Panc1 (cell line): Measurements from ENCODE around the gene CNGA1. TPM values are rescaled to one million over a fixed set of nuclear protein-coding genes. Genes with fewer than 3 reads are reported as not detected.

Source experiments
- ATAC-seq: fragments of 200-7000 bp; cut with Tn5 transposase; 2 replicates; pipeline ENCODE4 v1.9.1; 2020; ENCODE audit warnings: mild to moderate bottlenecking, moderate library complexity
- BruUV-seq: library from RNA; stranded (reverse); fragments of 400-500 nt; replicated peaks from 2 replicates; lab custom pipeline; 2021; lab: Mats Ljungman, UMichigan
- CTCF ChIA-PET: fragments of 300-600 bp; sonication (Branson Sonifier 250); formaldehyde crosslinking; loops from one replicate; lab custom pipeline; 2022; ENCODE audit warnings: antibody characterized with exemption; lab: Charles Lee
- POLR2A ChIA-PET: fragments of 300-600 bp; sonication (Branson Sonifier 250); formaldehyde crosslinking; loops from one replicate; lab custom pipeline; 2022; ENCODE audit warnings: antibody characterized with exemption; lab: Charles Lee
- DNase-seq: peaks from one replicate; pipeline ENCODE4 v3.0.0-alpha.2; 2010; ENCODE audit warnings: low read depth, low spot score
- H3K27ac ChIP-seq: 2 replicates; pipeline ENCODE4 v1.5.1; 2011; ENCODE audit warnings: mild to moderate bottlenecking, low read length, inconsistent platforms
- H3K27me3 ChIP-seq: fragments of 200-500 bp; sonication (Bioruptor generic); 2 replicates; pipeline ENCODE4 v1.6.0; 2014; ENCODE audit warnings: low read length, inconsistent platforms; ENCODE audit not compliant: control insufficient read depth, insufficient read depth
- H3K36me3 ChIP-seq: fragments of 200-500 bp; sonication (Bioruptor generic); 2 replicates; pipeline ENCODE4 v1.5.1; 2014; ENCODE audit warnings: inconsistent platforms, mild to moderate bottlenecking, low read length, moderate library complexity; ENCODE audit not compliant: control insufficient read depth, insufficient read depth
- H3K4me1 ChIP-seq: 2 replicates; pipeline ENCODE4 v1.5.1; 2011; ENCODE audit warnings: inconsistent platforms, mild to moderate bottlenecking, low read length, moderate library complexity; ENCODE audit not compliant: control insufficient read depth, insufficient read depth
- H3K4me3 ChIP-seq, 2 experiments: 2 replicates each; pipeline ENCODE4 v1.5.1; 2011 to 2012; ENCODE audit warnings: low read depth in 2 of 2, low read length in 2 of 2, mild to moderate bottlenecking in 2 of 2, inconsistent platforms in 1 of 2, moderate library complexity in 1 of 2
- H3K9me3 ChIP-seq: fragments of 200-500 bp; sonication (Bioruptor generic); 2 replicates; pipeline ENCODE4 v1.5.1; 2014; ENCODE audit warnings: low read depth, mild to moderate bottlenecking, inconsistent platforms, low read length, moderate library complexity; ENCODE audit not compliant: control insufficient read depth, insufficient read depth
- POLR2AphosphoS5 ChIP-seq: IDR thresholded peaks from 2 replicates; pipeline ENCODE4 v1.6.1; 2012; ENCODE audit warnings: mild to moderate bottlenecking, low read depth, low read length, moderate library complexity
- SIN3A ChIP-seq: IDR thresholded peaks from 2 replicates; pipeline ENCODE4 v1.6.1; 2012; ENCODE audit warnings: low read depth, mild to moderate bottlenecking, low read length, moderate library complexity, borderline replicate concordance; ENCODE audit not compliant: insufficient read depth
- TCF7L2 ChIP-seq: IDR thresholded peaks from 2 replicates; pipeline ENCODE4 v1.6.1; 2011; ENCODE audit warnings: mild to moderate bottlenecking, low read depth, low read length, inconsistent platforms
- in situ Hi-C: cut with HindIII; loops from 2 replicates; pipeline ENCODE4 v1.10.0; 2016; ENCODE audit warnings: low sequenced_read_pairs, low pct_unique_long_range_greater_than_20kb
- intact Hi-C: fragments of 100-400 bp; cut with micrococcal nuclease; formaldehyde crosslinking; loops from one replicate; pipeline ENCODE4 v1.10.0; 2022; ENCODE audit not compliant: unreplicated experiment
- total RNA-seq: library from RNA; stranded (reverse); gene quantifications from one replicate; pipeline ENCODE4 v1.2.1, GENCODE V29; 2021; ENCODE audit not compliant: unreplicated experiment
- TF ChIP-seq, protein P1 (sequence below): fragments of 450-650 bp; IDR thresholded peaks from 2 replicates; pipeline ENCODE4 v1.5.1; 2017; ENCODE audit warnings: mild to moderate bottlenecking
- TF ChIP-seq, protein P2 (sequence below), 2 experiments: IDR thresholded peaks; 2 replicates each; pipeline ENCODE4 v1.6.1; 2011 to 2012; ENCODE audit warnings: low read depth in 2 of 2, control low read depth in 1 of 2, low read length in 1 of 2, mild to moderate bottlenecking in 1 of 2, moderate library complexity in 1 of 2; ENCODE audit not compliant: insufficient read depth in 1 of 2

The CNGA1 gene
- total RNA-seq, 1 experiment from 2014 or later, result 0.23 TPM

DNA sequence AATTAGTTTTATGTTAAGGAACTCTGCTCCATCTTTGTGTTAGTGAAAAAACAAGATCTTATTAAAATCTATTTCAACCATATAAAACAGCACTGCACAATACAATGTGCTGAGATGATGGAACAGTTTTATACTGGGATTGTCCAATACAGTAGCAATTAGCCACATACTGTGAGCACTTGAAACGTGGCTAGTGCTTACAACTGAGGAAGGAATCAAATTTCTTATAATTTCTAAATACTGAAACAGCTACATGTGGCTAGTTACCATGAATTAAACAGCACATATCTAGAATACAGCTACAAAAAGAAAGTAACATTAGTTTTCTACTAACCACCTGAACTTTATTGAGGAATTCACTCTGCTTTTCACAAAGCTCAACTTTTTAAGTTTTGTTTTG is 116.8 kb downstream of the CNGA1 start:
- Histone ChIP-seq H3K36me3 (peaks cover 10% of the 10 kb centered on the region), H3K4me3 (no peak overlapping the region), H3K27ac (no peak overlapping the region), H3K4me1 (no peaks in the 10 kb centered on the region), H3K9me3 (no peaks in the 10 kb centered on the region), H3K27me3 (no peaks in the 10 kb centered on the region)
- ChIA-PET POLR2A (no interaction called here), CTCF (no interaction called here)
- in situ Hi-C loops (no loop called here), intact Hi-C loops (no loop called here)
- no peak for DNase-seq
- no TSS peak for BruUV-seq
- no peak for ATAC-seq
- no peak for TF ChIP-seq TCF7L2
- TF ChIP-seq, protein P1, sequence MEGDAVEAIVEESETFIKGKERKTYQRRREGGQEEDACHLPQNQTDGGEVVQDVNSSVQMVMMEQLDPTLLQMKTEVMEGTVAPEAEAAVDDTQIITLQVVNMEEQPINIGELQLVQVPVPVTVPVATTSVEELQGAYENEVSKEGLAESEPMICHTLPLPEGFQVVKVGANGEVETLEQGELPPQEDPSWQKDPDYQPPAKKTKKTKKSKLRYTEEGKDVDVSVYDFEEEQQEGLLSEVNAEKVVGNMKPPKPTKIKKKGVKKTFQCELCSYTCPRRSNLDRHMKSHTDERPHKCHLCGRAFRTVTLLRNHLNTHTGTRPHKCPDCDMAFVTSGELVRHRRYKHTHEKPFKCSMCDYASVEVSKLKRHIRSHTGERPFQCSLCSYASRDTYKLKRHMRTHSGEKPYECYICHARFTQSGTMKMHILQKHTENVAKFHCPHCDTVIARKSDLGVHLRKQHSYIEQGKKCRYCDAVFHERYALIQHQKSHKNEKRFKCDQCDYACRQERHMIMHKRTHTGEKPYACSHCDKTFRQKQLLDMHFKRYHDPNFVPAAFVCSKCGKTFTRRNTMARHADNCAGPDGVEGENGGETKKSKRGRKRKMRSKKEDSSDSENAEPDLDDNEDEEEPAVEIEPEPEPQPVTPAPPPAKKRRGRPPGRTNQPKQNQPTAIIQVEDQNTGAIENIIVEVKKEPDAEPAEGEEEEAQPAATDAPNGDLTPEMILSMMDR, result no peak
- TF ChIP-seq, protein P2, sequence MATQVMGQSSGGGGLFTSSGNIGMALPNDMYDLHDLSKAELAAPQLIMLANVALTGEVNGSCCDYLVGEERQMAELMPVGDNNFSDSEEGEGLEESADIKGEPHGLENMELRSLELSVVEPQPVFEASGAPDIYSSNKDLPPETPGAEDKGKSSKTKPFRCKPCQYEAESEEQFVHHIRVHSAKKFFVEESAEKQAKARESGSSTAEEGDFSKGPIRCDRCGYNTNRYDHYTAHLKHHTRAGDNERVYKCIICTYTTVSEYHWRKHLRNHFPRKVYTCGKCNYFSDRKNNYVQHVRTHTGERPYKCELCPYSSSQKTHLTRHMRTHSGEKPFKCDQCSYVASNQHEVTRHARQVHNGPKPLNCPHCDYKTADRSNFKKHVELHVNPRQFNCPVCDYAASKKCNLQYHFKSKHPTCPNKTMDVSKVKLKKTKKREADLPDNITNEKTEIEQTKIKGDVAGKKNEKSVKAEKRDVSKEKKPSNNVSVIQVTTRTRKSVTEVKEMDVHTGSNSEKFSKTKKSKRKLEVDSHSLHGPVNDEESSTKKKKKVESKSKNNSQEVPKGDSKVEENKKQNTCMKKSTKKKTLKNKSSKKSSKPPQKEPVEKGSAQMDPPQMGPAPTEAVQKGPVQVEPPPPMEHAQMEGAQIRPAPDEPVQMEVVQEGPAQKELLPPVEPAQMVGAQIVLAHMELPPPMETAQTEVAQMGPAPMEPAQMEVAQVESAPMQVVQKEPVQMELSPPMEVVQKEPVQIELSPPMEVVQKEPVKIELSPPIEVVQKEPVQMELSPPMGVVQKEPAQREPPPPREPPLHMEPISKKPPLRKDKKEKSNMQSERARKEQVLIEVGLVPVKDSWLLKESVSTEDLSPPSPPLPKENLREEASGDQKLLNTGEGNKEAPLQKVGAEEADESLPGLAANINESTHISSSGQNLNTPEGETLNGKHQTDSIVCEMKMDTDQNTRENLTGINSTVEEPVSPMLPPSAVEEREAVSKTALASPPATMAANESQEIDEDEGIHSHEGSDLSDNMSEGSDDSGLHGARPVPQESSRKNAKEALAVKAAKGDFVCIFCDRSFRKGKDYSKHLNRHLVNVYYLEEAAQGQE (IDR thresholded peaks at IDR 0.05; ENCODE audit: insufficient read depth in 1 of 2, low read depth in 2 of 2, low read length in 1 of 2), result no peak
- no peak for TF ChIP-seq POLR2AphosphoS5
- no peak for TF ChIP-seq SIN3A

DNA sequence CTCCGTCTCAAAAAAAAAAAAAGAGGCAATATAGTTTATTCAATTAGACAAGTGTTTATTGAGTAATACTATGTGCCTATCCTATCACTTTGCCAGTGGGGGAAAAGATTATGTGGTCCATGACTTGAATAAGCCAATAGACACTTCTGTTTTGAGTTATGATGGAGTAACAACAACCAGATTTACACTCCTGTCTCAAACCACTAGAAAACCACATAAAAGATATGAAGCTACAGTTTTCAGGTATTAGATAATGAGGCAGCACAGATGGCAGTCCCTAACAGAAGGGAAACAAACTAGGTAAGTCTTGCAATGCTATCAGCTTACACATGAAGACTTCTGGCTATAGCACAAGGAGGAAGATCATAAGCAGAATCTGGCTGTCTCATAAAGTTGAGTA is 124.6 kb downstream of the CNGA1 start:
- POLR2A ChIA-PET, result no interaction called here

More for the DNA sequence above, 124.6 kb downstream of the CNGA1 start:
- intact Hi-C loops, result no loop called here
- DNase-seq, result no peak
- no peak for TF ChIP-seq TCF7L2
- TF ChIP-seq, protein P2 (IDR thresholded peaks at IDR 0.05; ENCODE audit: insufficient read depth in 1 of 2, low read depth in 2 of 2, low read length in 1 of 2), result no peak
- TF ChIP-seq, protein P1, result no peak
- TF ChIP-seq POLR2AphosphoS5, result no peak
- no peak for TF ChIP-seq SIN3A
- peaks cover 9% of the 10 kb centered on the region for H3K36me3 ChIP-seq
- ATAC-seq, result no peak
- no peak overlapping the region for H3K4me3 ChIP-seq
- CTCF ChIA-PET, result no interaction called here
- no TSS peak for BruUV-seq
- in situ Hi-C loops, result no loop called here
- H3K4me1 ChIP-seq, result no peaks in the 10 kb centered on the region
- H3K27me3 ChIP-seq, result no peaks in the 10 kb centered on the region
- H3K9me3 ChIP-seq, result no peaks in the 10 kb centered on the region
- no peak overlapping the region for H3K27ac ChIP-seq

Other genes with a start within 250 kb of the CNGA1 start
- not detected for gene CORIN, start 178.6 kb downstream of the CNGA1 start, total RNA-seq
- 9.2 TPM for gene NFXL1, start 102.1 kb downstream of the CNGA1 start, total RNA-seq
- gene NIPAL1, start 91 bp upstream of the CNGA1 start, total RNA-seq, result 0.82 TPM
- 0.26 TPM for gene TXK, start 117.6 kb upstream of the CNGA1 start, total RNA-seq